Stimulated activated CD8-positive, alpha-beta memory T cell treated with anti-CD3 and anti-CD28 coated beads, Interleukin-2, amount 100 ng/mL, for 48 hours (primary cell): ENCODE data around the gene HOXA9.

Experiments
- DNase-seq, 2 donors: peaks; one replicate each; pipeline ENCODE4 v3.0.0-alpha.2; 2020; ENCODE audit warnings: low read depth in 2 of 2

HOXA9 gene

DNA sequence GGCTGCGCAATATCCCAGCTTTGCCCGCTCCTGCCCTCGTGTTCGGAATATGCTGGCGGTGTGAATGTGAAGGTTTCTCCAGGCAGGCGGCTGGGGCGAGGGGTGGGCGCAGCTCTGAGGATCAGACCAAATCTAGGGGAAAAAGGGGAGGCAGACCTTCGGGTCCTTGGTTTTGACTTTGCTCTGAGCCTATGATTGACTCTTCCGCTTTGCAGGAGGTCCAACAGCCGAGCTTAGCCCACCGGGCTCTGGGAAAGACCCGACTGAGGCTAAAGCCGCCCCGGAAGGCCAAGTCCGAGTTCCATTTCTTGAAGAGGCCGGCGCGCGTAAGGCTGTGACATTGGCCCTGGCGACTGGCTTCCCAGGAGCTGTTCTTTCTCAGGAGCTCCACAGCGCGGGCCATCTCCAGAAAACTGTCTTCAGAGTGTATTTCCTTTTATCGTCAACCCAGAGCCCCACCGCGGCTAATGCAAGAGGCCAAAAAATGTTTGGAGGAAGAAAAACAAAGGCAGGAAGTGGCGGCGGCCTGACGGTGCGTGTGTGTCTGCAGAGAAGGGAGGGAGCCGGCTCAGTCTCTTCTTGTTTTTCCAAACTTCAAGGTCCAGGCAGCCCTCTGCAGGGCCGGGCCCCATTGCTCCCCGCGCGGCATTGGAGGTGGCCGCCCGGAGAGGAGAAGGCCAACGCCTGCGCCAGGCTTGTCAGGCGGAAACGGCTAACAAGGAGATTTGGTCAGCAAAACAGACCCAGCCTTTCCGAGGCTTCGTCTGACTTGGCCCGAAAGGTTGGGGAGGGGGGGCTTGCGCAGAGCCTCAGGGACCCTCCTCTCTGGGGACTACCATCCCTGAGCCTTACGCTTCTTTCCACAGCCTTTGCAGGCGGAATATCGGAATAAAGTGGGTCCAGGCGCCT lies 23.3 kb upstream of the HOXA9 start:
- no peak for DNase-seq

- DNase-seq = no peak
These were observed 22.4 kb upstream of the HOXA9 start for GRCh38 chr7:27187475-27188385.

DNA sequence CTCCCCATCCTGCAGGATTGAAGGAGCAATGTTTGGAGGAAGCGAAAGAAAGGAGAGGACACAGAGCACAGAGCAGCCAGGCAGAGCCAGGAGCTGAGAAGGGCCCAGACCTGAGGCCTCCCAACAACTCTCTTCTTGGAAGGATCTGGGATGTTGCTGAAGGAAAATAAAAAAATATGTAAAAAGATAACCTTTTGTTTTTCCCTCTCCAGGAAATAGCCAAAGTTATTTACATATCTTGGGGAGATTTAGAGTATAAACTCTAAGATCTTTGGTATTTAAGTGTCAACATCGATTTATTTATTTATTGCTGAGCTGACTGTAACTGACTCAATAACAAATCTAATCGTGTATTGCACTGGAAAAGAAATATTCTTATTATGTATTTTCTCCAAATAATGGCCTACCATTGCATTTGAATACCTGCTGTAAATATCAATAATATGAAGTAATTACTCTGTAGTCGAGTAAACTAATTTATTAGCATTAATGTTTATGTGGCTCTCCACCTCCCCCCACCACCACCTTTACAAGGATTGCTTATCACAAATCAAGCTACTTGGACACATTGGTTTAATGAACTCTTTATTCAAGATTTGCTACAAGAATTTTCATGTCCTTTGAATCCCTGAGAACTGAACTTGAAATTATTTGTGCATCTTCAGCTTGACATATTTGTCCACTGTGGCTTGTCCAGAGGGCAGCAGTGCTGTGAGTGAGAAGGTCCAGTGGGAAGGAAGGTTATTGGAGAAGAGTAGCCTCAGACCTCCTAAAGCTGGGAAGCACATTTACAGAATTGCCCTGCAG lies 21.5 kb upstream of the HOXA9 start:
- DNase-seq = no peak

DNA sequence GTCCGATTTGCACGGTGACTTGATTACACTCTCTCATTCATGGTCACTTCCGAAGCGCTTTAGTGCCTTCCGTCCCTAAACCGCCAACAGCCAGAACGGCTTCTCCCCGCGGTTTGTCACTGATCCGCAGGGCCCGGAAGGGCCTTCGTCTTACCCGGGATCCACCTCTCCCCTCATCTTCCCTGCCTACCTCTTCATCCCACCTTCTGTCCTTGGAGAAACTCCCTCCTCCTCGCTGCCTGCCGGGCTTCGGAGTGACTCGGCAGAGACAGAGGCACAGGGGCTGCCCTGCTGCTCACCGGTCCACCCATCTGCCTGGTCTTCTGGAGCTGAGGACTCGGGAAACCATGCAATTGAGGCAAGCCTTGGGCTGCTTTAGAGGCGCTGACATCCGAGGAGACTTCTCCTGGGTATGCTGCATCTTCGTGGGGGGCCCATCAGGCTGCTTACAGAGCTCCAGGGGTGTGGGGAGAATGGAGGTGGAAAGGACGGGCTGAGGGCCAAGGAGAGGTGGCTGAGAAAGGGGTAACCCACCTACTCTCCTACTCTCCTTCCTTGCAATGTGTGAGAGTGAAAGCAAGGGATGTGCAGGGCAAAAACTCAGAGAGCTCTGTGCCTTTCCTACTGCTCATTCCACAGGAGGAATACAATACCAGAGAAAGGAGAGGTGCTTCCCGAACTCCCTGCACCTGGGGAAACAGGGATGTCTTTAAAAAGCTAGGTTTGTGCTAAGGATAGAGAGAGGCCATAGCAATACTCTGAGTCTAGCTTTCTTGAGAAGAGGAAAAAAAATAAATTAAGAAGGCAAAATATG lies 20.7 kb upstream of the HOXA9 start:
- DNase-seq = no peak

DNA sequence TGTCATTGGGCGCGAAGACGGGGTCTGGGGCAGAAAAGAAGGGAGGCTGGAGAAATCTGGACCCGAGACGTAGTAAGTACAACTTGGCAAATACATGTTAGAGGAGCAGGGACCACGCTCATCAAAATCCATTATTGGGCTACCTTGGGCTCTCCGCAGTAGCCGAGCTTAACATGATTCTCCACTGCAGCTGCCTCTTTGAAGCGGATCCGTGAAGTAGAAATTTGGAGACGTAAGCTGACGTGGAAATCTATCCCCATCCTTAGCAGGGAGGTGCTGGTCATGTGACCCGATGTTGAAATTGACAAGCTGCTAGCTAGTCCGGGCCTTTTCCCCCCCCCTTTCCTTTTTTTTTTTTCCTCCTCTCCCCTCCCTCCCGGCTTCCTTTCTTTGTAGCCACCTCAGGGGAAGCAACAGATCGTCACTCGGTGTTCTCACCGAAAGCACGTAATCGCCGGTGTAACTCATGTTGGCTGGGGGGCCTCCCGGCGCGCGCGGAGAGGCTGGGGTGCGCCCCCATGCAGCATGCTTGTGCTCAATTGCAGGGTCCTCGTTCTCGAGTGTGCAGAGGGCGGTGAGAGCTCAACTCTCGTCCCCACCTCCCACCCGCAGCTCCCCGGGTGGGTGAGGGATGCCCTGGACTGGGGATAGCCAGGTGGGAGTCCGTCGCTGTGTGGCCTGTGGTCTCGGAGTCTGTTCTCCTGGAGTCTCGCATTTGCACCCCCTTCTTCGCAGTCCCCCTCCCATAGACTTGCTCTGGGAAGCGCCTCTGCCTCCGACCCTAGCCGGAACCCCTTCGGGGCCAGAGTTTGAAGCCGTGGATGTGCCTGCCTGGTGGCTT lies 19.9 kb upstream of the HOXA9 start, which contains the start of gene HOXA11:
Gene HOXA11, minus strand, starts transcription at position 220 of the 841 bp plus-strand sequence. Its CDS starts 88 bp downstream, at position 132.
- DNase-seq = no peak

DNA sequence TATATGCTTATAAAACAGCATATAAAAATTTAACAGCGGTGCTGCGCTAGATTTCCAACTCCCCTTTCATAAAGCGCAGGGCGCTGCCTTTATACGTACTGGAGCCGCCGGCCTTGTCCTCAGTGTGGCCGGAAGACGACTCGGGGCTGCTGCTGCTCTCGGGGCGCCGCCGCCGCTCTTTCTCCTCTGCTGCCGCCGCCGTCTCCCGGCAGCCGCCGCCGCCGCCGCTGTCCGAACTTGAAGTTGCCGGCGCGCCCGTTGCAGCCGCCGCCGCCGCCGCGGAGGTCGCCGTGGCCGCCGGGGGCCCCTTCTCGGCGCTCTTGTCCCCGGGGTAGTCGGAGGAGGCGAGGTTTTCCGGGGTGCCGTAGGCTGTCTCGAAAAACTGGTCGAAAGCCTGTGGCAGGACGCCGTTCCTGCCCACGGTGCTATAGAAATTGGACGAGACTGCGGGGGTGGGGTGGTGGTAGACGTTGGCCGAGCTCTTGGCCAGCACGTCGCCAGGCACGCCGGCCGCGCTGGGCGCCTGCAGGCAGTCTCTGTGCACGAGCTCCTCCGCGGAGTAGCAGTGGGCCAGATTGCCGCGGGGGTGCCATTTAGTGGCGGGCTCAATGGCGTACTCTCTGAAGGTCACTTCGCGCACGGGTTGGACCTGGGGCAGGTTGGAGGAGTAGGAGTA lies 19.1 kb upstream of the HOXA9 start:
- no peak for DNase-seq

DNA sequence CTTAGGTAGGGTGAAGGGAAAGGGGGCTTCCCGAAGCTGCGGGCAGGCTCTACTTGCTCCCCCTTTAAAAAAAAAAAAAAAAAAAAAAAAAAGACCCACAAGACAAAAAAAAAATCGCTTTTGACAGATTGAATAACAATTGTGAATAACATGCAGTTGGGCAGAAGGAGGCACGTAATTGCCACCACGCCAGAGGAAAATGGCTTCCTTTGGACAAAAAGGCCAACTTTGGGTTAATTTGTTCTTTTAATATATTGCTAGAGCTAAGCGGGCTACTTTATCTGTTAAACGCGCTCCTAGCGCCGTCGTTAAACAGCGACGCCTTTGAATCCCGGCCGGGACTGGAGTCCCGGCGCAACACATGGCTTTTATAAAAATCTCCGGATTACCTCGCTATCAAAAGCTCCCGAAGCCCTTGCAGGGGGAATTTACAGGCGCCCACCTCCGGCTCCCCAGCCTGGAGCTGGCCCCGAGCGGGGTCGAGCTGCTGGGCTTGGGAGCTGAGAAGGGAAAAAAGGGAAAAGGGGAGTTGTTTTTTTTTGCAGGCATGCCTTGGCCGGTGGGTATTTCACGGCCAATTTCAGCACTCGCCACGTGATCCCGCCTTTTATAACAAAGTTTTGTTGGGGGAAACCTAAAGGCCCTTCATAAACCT lies 18.5 kb upstream of the HOXA9 start:
- DNase-seq = no peak

DNA sequence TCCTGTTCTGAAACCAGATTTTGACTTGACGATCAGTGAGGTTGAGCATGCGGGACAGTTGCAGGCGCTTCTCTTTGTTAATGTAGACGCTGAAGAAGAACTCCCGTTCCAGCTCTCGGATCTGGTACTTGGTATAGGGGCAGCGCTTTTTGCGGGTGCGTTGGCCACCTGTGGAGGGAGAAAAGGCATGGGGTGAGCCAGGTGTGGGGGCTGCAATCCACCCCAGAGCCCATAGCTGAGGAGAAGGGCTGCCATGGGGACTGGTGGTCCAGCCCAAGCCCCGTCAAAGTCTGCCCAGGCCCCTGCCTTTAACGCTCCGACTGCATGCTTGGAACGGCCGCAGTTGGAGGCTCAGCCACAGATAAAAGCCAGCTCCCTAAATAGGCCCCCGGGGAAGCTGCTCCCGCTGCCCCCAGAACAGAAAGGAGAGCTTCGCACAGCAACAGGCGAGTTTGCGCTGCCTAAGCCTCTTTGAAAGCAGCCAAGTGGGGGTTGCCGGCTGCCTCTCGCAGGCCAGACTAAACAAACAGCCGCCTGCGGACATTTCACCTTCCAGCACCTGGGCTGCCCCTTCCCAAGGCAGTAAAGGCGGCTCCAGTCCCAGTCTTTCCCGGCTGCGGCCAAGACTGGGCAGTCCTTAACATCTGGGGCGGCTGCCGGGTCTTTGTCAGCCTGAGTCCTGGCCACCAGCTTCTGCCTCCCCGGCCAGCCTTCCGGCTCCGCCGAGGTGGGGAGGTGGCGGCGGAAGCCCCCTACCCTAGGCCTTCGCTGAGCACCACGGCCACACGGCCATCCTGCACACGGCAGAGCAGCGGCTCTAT lies 17.7 kb upstream of the HOXA9 start:
- no peak for DNase-seq

- no peak for DNase-seq
These were observed 17.0 kb upstream of the HOXA9 start for GRCh38 chr7:27182285-27182841.

GRCh38 chr7:27181795-27182275 lies 16.5 kb upstream of the HOXA9 start:
- DNase-seq = no peak

- no peak for DNase-seq
These were observed 15.4 kb upstream of the HOXA9 start for GRCh38 chr7:27180431-27181420.

DNA sequence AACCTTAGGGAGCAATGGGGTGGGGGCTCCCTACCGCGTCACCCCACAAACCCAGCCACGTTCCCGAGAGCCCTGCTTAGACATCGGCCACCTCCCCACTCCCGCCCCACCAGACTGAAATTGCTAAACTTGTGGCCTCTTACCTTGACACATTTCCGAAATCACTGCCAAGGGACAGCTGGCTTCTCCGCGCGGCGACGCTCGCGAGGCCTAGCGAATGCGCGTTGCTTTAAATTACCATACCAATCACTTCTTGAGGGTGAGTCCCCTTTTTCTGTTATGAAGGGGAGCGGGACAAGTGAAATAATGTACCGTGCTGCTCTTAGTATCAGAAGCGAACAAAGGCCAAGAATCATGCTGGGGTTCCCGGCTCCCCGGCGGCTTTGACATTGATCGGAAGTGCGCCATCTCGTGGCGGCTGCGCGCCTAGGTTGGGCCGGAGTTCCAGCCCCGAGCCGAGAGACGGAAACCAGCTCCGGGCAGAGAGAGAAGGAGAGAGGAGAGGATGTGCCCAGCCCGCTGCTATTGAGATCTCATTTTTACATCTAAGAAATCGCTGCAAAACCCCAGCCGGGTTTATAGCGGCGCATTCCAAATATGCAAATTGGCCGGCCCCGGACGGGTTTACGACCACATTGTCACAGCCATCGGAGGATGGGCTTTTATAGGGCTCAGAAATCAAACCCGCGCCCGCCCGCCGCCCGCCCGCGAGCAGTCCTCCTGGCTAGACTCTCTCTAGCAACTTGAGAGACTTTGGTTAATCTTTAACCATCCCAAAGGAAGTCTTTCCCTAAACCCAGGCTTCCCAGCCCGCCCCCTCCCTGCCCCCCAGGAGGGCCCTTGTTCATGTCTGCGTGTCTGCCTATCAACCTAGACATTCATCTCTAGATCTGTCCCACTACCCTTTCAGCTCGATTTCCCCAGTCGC lies 14.4 kb upstream of the HOXA9 start:
- peak in 1 of 2 donors; percentile 54 for DNase-seq

DNA sequence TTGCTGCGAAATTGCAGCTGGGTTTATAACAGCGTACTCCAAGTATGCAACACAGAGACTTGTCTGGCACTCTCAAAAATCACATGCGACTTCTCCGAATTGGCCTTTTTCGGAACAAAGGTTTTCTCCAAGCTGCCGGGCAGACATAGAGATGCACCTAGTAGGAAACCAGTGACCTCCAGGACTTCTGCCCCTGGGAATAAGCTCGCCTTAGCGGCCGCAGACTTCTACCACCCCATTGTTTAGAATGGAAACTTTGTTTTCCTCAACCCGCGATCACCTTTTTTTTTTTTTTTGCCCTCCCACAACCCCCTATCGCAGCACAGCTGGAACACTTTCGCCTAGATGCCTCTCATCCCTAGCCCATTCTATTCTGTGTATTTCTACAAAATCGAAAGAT lies 13.7 kb upstream of the HOXA9 start:
- DNase-seq = no peak

- no peak for DNase-seq
These were observed 13.0 kb upstream of the HOXA9 start for GRCh38 chr7:27178366-27178765.

DNA sequence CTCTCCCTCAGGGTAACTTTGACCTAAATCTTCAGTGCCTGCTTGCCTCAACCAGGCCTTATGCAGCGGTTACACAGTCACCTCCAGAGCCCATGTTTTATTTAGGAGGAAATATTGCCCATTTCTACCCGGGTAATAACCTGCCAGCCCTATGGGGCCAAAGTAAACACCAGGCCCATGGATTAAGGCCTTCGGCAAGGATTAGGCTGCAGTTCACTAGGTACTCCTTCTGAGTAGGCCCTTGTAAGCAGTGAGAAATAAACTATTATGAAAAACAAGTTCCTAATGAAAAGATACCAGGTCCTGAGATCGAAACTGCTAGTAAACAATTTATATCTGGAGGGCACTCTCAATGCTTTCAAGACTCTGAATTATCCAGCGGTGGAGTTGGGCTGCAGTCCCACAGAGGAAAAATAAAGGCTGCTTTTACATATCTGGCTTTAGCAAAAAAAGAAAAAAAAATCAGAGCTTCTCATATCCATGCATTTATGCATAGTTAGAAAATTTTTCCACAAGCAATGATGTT lies 12.5 kb upstream of the HOXA9 start:
- DNase-seq = no peak
